GM21717 (cell line): ENCODE data around the gene ZNF185.
A peak's percentile ranks its signal among the peaks of the same experiment; 100 is the strongest.

Source experiments
- ATAC-seq: cut with Tn5 transposase; IDR thresholded peaks from one replicate; pipeline ENCODE4 v1.9.1; 2021; ENCODE audit warnings: mild to moderate bottlenecking, moderate library complexity; ENCODE audit not compliant: unreplicated experiment

The ZNF185 gene

DNA sequence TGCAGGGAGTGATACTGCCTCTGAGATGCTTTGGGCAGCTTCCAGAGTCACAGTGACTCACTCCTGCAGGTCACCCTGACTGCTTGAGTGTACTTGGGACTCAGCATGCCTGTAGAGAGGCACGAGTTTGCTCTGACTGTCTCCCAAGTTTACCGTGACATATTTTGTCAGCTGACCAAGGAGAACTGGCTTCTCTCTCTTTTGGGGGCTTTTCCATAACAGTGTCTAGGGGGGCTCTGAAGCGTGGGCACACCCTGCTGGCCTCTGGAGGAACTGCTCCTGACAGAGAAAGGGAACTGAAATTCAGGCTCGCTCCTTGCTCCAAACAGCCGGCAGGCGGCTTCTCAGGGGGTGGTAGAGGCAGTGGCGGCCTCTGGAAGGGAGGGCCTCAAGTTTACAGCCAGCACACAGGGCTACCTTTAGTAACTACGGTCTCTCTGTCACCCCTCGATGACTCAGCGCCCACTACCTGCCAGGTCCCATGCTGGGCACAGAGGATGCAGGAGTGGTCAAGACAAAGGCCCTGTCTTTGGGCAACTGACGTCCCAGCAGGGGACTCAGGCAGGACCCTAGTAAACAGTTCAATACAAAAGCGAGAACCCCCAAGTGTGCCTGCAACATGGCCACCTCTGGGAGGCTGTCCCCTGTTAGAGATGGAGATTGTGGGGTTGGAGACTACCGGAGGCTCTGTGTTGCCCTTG lies 17.8 kb downstream of the ZNF185 start:
- ATAC-seq = peak; percentile 80

DNA sequence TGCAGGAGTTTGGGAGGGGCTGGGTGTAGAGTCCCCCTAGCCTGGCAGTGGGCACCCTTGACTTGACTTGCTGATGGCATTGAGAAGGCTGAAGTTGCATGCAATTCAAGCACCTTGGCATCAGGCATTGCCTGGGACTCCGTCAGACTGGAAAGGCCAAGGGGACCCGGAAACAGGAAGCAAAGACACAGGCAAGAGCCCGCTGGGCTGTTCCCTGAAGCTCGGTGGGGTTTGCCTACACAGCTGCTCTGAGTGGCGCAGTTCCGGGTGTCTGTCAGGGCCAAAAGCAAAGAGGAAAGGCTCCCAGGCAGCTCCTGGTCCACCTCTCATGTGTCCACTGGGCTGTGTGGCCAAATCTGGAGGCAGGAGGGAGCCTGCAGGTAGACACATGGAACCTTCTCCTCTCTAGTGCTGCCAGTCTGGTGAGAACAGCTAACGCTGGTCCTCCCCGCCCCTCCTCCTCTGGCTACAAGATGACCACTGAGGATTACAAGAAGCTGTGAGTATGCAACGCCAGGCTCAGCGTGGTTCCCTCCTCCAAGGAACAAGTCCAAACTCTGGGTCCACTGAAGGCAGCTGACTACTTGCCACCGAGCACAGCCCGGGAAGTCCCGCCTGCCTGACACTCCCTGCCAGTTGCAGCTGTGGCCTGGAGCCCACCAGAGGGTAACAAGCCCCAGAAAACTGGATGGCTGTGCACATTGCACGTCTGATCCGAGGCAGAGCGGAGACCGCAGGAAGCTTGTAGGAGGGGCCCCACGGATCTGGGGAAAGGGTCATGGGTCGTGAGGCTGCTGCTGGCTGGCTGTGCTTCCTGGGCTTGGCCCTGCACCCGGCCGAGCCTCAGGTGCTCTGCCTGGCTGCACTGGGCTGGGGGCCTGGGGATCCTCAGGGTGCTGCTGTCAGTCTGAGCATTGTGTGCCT lies 20.1 kb downstream of the ZNF185 start:
- no peak for ATAC-seq

DNA sequence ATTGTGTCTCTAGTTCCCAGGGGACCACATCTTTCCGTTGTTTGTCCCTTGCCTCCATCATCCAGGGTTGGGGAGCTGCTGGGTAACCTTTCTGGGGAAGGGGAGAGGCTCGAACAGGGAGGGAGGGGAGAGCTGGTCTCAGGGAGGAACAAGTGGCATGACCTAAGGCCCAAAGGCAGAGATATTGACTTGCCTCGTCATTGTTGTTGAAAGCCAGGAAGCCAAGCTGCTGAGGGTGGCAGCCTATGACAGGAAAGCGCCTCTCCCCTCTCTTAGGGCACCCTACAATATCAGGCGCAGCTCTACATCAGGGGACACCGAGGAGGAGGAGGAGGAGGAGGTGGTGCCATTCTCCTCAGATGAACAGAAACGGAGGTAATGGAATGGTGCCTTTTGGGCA lies 20.8 kb downstream of the ZNF185 start:
- ATAC-seq = no peak

- ATAC-seq = no peak
Measured at GRCh38 chrX:152923599-152923998, 25.7 kb downstream of the ZNF185 start.

DNA sequence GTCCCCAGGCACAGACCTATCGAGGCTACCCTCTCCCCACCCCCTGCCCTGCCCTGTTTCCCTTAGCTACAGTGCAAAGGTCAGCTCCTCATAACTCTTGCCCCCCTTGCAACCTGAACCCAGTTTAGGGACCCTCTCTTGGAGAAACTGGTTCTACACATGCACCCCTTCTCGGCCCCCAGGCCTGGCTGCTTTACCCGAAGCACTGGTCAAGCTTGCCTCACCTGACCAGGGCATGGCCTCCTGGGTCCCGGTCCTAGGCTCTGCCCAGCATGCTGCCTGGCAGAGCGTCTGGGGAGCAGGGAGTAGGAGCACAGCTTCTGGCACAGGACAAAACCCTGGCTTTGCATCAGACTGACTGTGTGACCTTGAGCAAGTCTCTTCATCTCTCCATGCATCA lies 28.0 kb downstream of the ZNF185 start:
- no peak for ATAC-seq

GRCh38 chrX:152926279-152926678 lies 28.4 kb downstream of the ZNF185 start:
- peak; percentile 61 for ATAC-seq

- ATAC-seq = no peak
Measured at GRCh38 chrX:152926923-152927322, 29.1 kb downstream of the ZNF185 start.

GRCh38 chrX:152927858-152928760 lies 30.2 kb downstream of the ZNF185 start:
- no peak for ATAC-seq

GRCh38 chrX:152928761-152929400 lies 31.0 kb downstream of the ZNF185 start:
- no peak for ATAC-seq

DNA sequence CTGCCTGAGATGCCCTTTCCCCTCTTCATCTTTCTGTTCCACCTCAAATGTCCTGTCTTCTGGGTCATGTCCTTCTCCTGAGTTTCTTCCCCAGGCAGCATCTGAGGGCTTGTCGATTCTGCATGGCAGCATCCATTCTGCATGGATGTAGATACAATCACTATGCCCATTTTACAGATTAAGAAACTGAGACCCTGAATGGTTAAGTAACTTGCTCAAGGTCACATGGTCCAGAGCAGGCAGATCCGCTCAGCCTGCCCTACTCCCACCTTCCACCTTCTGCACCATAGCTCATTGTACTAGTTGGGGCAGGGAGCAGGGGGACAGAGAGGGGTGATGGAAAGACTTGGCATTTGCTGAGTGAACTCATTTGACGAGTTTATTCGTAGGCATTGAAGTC lies 32.0 kb downstream of the ZNF185 start:
- no peak for ATAC-seq

- no peak for ATAC-seq
Measured at GRCh38 chrX:152930516-152930915, 32.6 kb downstream of the ZNF185 start.

DNA sequence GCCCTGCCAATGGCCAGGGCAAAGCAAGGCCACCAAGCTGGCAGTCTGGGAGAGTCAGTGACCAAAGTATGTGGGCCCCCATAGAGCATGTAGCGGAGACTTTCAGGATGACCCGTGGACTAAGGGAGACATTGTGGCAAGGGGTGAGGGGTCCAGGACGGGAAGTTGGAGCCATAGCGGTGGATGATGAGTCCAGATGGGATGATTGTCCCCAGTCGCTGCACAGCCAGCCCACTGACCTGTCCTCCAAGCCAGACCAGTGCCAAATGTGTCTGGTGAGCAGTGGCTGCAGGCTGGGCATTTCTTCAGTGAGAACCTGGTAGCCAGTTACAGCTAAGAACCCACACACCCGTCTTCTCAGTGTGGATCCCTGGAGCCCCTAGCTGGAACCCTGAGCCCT lies 34.3 kb downstream of the ZNF185 start:
- no peak for ATAC-seq

DNA sequence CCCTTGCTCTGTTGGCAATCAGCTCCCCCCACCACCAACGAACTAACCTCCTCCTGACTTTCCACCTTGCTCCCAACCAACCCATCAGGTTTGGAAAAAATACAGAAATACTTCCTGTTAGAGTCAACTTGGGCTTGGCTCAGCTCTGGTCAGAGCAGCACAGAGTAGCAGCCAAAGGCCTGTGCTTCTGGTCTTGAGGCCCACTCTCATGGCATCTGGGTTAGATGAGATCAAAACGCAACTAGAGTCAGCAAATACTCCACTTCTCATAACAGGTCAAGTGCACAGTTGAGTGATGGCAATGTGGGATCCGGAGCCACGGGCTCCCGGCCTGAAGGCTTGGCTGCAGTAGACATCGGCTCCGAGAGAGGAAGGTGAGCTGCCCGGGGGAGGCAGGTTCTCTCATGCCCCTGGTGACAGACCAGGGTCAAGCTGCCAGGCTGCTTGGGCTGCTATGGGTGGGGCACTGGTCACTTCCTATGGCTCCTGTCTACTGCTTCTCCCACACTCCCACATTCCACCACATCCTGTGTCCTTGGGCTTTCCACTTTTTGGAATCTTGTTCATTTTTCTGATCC lies 34.8 kb downstream of the ZNF185 start:
- no peak for ATAC-seq

- no peak for ATAC-seq
Measured at GRCh38 chrX:152936306-152936705, 38.4 kb downstream of the ZNF185 start.

- ATAC-seq = no peak
Measured at GRCh38 chrX:152937236-152937635, 39.4 kb downstream of the ZNF185 start.

- peak; percentile 82 for ATAC-seq
Measured at GRCh38 chrX:152941328-152942076, 43.6 kb downstream of the ZNF185 start.

DNA sequence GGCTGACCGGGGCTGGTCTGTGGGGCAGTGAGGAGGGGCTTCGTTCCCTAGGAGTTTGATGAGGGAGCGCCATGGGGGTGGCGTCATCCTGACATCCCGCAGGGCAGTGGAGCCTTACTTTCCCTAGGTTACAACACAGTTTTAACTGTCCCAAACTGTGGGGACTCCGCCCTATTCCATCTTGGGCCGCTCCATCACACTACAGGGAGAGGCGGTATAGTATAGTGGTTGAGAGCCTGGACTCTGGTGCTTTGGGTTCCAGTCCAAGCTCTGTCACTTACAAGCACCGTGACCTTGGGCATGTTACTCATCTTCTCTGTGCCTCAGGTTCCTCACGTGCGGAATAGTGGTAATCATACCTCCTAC lies 44.2 kb downstream of the ZNF185 start:
- ATAC-seq = no peak

DNA sequence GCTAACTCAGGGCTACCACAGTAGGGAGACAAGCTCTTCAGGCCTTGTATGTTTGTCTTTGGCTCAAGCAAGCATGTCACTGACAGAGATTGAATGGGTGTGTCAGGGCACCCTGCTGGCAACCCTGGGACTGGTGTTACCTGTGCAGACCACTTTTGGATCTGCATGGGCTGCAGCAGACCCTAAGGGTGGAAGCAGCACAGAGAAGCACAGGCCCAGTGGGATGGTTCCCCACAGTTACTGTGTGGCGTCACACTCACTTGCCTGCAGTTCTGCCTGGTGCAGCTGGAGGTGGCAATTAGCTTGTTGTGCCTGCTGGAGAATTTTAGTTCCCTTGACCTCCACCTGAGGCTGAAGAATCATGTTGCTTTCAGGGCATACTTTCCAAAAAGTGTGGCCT lies 46.0 kb downstream of the ZNF185 start:
- no peak for ATAC-seq
